ENCODE measurements around the gene LENG9.

DNA sequence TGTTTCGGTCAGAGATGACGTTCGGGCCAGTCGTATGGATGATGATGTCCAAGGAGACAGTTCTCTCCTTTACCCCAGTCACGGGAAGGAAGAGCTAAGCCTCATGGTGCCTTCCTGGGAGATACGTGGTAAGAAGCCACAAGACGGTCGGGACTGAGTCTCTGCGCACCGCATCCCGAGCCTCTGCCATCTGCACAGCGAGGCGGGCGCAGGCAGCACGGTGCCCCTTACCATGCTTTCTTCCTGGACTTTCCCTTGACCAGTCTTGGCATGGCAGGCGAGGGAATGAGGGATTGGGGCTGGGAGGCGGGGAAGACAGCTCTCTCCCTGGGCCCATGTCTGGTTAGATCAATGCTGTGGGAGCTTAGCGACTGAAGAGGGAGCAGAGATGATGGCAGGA is 29.0 kb upstream of the LENG9 start:
- TF ChIP-seq, protein P1, sequence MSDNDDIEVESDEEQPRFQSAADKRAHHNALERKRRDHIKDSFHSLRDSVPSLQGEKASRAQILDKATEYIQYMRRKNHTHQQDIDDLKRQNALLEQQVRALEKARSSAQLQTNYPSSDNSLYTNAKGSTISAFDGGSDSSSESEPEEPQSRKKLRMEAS (IDR thresholded peaks at IDR 0.05), result no peak
- TF ChIP-seq, protein P2, sequence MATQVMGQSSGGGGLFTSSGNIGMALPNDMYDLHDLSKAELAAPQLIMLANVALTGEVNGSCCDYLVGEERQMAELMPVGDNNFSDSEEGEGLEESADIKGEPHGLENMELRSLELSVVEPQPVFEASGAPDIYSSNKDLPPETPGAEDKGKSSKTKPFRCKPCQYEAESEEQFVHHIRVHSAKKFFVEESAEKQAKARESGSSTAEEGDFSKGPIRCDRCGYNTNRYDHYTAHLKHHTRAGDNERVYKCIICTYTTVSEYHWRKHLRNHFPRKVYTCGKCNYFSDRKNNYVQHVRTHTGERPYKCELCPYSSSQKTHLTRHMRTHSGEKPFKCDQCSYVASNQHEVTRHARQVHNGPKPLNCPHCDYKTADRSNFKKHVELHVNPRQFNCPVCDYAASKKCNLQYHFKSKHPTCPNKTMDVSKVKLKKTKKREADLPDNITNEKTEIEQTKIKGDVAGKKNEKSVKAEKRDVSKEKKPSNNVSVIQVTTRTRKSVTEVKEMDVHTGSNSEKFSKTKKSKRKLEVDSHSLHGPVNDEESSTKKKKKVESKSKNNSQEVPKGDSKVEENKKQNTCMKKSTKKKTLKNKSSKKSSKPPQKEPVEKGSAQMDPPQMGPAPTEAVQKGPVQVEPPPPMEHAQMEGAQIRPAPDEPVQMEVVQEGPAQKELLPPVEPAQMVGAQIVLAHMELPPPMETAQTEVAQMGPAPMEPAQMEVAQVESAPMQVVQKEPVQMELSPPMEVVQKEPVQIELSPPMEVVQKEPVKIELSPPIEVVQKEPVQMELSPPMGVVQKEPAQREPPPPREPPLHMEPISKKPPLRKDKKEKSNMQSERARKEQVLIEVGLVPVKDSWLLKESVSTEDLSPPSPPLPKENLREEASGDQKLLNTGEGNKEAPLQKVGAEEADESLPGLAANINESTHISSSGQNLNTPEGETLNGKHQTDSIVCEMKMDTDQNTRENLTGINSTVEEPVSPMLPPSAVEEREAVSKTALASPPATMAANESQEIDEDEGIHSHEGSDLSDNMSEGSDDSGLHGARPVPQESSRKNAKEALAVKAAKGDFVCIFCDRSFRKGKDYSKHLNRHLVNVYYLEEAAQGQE (IDR thresholded peaks at IDR 0.05; ENCODE audit: low read depth), result no peak
- TF ChIP-seq EP300 (IDR thresholded peaks at IDR 0.05; ENCODE audit: borderline replicate concordance) (no peak), YY1 (IDR thresholded peaks at IDR 0.05; ENCODE audit: low read depth) (no peak), EGR1 (IDR thresholded peaks at IDR 0.05) (no peak), FOXM1 (IDR thresholded peaks at IDR 0.05; ENCODE audit: borderline replicate concordance, low read depth) (no peak)
- TF ChIP-seq, protein P3, sequence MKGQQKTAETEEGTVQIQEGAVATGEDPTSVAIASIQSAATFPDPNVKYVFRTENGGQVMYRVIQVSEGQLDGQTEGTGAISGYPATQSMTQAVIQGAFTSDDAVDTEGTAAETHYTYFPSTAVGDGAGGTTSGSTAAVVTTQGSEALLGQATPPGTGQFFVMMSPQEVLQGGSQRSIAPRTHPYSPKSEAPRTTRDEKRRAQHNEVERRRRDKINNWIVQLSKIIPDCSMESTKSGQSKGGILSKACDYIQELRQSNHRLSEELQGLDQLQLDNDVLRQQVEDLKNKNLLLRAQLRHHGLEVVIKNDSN (IDR thresholded peaks at IDR 0.05), result no peak

Data from Ishikawa (cell line).